GM12872 (cell line): Measurements from ENCODE around the gene PPM1H.

ENCODE experiments used
- CTCF ChIP-seq: IDR thresholded peaks from 3 replicates; pipeline ENCODE4 v1.5.1; 2011; ENCODE audit warnings: low read depth, mild to moderate bottlenecking, low read length, moderate library complexity; ENCODE audit not compliant: insufficient read depth

Gene PPM1H

GRCh38 chr12:62763861-62764645 is 170.9 kb downstream of the PPM1H start:
- TF ChIP-seq CTCF: no peak

DNA sequence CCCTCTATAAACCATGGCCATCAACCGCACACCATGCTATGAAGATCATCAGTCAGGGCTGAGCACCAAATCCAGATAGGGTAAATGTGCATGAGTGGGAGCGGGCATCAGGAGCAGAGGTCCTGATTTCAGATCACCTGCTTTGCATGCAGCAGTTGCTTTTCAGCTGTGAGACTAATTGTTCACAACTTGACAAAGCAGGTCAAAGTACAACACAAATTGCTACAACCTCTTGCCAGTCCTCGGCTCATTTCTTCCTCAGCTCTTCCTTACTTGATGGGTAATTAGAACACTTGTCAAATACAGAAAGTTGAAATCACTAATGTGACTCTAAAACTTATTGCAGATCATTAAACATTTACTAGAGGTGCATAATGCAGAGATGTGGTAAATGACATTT is 171.6 kb downstream of the PPM1H start:
- no peak for TF ChIP-seq CTCF

DNA sequence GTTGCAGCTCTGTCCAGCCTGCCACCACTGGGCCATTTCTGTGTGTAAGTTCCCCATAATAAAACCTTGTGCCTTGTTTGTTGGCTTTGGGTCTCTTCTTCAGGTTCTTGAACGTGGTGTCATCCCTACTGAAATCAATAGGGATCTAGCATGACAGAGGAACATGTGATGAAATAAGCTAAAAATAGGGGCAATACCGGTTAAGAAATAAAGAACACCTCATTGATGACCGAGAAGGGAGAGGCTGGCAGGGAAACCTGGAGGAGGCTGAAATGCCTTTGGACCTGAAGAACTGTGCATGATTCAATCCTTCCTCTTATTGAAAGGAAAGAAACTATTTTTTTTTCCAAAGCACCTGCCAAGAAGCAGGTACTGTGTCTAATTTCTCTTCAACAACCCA is 172.3 kb downstream of the PPM1H start:
- no peak for TF ChIP-seq CTCF

GRCh38 chr12:62761658-62762057 is 173.3 kb downstream of the PPM1H start:
- TF ChIP-seq CTCF: no peak

DNA sequence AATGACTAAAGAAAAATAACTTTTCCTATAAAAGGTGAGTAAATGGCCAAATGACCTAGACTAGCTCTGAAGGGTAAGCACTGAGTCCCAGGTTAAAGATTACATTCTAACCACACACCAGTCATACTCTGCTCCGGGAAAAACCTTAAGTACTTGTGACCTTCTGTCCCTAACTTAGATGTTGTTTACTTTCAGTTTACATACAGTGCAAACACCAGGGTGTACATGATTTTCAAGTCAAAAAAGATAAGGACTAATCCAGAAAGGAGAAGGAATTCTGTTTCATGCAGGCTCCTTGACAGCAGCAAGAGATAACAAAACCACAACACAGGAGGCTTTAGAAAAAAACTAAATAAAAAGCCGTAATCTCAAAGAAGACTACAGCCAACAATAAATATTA is 174.2 kb downstream of the PPM1H start:
- TF ChIP-seq CTCF: no peak

- no peak for TF ChIP-seq CTCF
Observed at GRCh38 chr12:62758216-62758615, 176.7 kb downstream of the PPM1H start.

- TF ChIP-seq CTCF: no peak
Observed at GRCh38 chr12:62757048-62757447, 177.9 kb downstream of the PPM1H start.
